ENCODE data around the gene FEM1A. TPM values are rescaled to one million over a fixed set of nuclear protein-coding genes. Genes with fewer than 3 reads are reported as not detected.

Gene FEM1A
- total and polyA plus RNA-seq, 2 of the 13 experiments (the other 11 are each of a cell fraction or from before 2014, with no cell fraction given), result 3.2 to 10.8 TPM

DNA sequence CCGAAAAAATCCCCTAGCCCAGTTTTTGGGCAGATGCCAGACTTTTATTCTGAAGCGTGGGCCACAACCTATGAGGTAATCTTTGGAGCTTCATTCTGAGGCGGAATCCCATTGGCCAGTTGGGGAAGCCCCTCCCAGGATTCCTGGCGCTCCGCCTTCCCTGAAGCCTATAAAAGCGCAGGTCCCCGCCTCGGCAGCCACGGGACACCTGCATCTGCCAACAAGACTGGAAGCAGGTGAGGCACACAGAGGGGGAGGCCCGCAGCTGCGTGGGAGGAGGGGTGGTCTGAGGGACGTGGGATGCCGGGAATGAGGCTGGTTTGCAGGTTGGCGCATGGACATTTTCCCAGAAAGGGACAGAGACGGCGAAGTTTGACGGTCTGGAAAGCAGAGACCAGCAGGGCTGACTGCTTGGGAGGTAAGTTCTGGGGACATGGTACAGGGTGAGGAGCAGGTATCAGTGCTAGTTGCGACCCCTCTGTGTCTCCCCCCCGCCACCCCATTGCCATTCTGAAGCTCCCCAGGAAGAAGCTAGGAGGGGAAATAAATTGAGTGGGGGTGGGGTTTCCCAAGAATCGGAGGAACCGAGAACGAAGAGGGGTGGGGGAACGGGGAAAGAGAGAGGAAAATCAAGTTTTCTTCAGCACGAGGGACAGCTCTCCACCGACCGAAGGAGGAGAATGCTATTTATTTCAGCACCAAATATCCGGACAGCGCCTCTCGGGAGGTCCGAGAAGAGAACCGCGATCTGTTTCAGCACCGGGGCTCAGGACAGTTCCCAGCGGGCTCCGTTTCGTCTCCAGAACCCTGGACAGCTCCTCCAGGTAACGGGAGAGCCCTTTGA is 22.4 kb upstream of the FEM1A start (continued):
- TF ChIP-seq AFF4 (CRISPR knock-in tag; IDR thresholded peaks at IDR 0.05) (peak; percentile 99), GRHL1 (CRISPR knock-in tag; conservative IDR thresholded peaks at IDR 0.05) (peak; percentile 90; the same call in 1 of the 2 replicates), RELA (CRISPR knock-in tag; IDR thresholded peaks at IDR 0.05) (peak; percentile 99), ZNF564 (CRISPR knock-in tag; IDR thresholded peaks at IDR 0.05) (peak; percentile 100), MAFG (CRISPR knock-in tag; IDR thresholded peaks at IDR 0.05) (peak; percentile 75), CHD4 (IDR thresholded peaks at IDR 0.05; ENCODE audit: borderline replicate concordance, low read length) (no peak), ZFP90 (CRISPR knock-in tag; IDR thresholded peaks at IDR 0.05; ENCODE audit: borderline replicate concordance) (peak; percentile 100), ETV6 (CRISPR knock-in tag; conservative IDR thresholded peaks at IDR 0.05) (peak; percentile 100), CBX2 (IDR thresholded peaks at IDR 0.05; ENCODE audit: low read depth, low read length) (no peak), CBX2 (CRISPR knock-in tag; IDR thresholded peaks at IDR 0.05; ENCODE audit: low read depth) (peak; percentile 100)
- TF ChIP-seq, protein P1, sequence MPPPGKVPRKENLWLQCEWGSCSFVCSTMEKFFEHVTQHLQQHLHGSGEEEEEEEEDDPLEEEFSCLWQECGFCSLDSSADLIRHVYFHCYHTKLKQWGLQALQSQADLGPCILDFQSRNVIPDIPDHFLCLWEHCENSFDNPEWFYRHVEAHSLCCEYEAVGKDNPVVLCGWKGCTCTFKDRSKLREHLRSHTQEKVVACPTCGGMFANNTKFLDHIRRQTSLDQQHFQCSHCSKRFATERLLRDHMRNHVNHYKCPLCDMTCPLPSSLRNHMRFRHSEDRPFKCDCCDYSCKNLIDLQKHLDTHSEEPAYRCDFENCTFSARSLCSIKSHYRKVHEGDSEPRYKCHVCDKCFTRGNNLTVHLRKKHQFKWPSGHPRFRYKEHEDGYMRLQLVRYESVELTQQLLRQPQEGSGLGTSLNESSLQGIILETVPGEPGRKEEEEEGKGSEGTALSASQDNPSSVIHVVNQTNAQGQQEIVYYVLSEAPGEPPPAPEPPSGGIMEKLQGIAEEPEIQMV (CRISPR knock-in tag; IDR thresholded peaks at IDR 0.05; ENCODE audit: low read depth), result peak; percentile 99
- TF ChIP-seq, protein P2, sequence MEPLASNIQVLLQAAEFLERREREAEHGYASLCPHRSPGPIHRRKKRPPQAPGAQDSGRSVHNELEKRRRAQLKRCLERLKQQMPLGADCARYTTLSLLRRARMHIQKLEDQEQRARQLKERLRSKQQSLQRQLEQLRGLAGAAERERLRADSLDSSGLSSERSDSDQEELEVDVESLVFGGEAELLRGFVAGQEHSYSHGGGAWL (CRISPR knock-in tag; IDR thresholded peaks at IDR 0.05), result peak; percentile 100
- TF ChIP-seq, protein P3, sequence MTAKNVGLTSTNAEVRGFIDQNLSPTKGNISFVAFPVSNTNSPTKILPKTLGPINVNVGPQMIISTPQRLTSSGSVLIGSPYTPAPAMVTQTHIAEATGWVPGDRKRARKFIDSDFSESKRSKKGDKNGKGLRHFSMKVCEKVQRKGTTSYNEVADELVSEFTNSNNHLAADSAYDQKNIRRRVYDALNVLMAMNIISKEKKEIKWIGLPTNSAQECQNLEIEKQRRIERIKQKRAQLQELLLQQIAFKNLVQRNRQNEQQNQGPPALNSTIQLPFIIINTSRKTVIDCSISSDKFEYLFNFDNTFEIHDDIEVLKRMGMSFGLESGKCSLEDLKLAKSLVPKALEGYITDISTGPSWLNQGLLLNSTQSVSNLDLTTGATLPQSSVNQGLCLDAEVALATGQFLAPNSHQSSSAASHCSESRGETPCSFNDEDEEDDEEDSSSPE (CRISPR knock-in tag; IDR thresholded peaks at IDR 0.05), result peak; percentile 93
- TF ChIP-seq, protein P4, sequence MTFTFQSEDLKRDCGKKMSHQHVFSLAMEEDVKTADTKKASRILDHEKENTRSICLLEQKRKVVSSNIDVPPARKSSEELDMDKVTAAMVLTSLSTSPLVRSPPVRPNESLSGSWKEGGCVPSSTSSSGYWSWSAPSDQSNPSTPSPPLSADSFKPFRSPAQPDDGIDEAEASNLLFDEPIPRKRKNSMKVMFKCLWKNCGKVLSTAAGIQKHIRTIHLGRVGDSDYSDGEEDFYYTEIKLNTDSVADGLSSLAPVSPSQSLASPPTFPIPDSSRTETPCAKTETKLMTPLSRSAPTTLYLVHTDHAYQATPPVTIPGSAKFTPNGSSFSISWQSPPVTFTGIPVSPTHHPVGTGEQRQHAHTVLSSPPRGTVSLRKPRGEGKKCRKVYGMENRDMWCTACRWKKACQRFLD (CRISPR knock-in tag; IDR thresholded peaks at IDR 0.05; ENCODE audit: borderline replicate concordance), result peak; percentile 100
